T-cell (primary cell): ENCODE results near the gene SORBS1. TPM values are rescaled to one million over a fixed set of nuclear protein-coding genes. Genes with fewer than 3 reads are reported as not detected.

Experiments used
- ATAC-seq, 4 experiments: fragments of 200-7000 bp in 3 of 4; fragments of 150-1000 bp in 1 of 4; cut with Tn5 transposase; replicated peaks in 1 of 4; 1 replicate in 3 of 4; 2 replicates in 1 of 4; pipeline ENCODE4 v1.10.0; 2021; ENCODE audit warnings: moderate library complexity in 3 of 4, mild to moderate bottlenecking in 2 of 4, moderate number of reproducible peaks in 1 of 4
- CTCF ChIA-PET, 2 donors: fragments of 300-600 bp; sonication (Branson Sonifier 250); formaldehyde crosslinking; loops; one replicate each; lab custom pipeline; 2022; ENCODE audit warnings: antibody characterized with exemption in 2 of 2; lab: Charles Lee
- POLR2A ChIA-PET, 2 donors: fragments of 300-600 bp; sonication (Branson Sonifier 250); formaldehyde crosslinking; loops; one replicate each; lab custom pipeline; 2022; ENCODE audit warnings: antibody characterized with exemption in 2 of 2; lab: Charles Lee
- DNase-seq, 35 experiments: peaks; one replicate each; pipeline versions ENCODE4 v3.0.0 to v3.0.0-alpha.2; 2013 to 2023
- H3K27ac ChIP-seq: one replicate; pipeline ENCODE4 v1.5.1; 2013; ENCODE audit warnings: low read length
- H3K27me3 ChIP-seq, 2 experiments: replicated peaks in 1 of 2; 1 replicate in 1 of 2; 2 replicates in 1 of 2; pipeline versions ENCODE4 v1.6.1 to v1.7.0; 2013; ENCODE audit warnings: low read length in 1 of 2, mixed read lengths in 1 of 2; ENCODE audit not compliant: control insufficient read depth in 2 of 2, insufficient read depth in 2 of 2; ENCODE audit errors: extremely low read depth in 1 of 2
- H3K36me3 ChIP-seq, 2 donors: 1 replicate in 1 of 2; 2 replicates in 1 of 2; pipeline versions ENCODE4 v1.6.1 to v1.7.0; 2013; ENCODE audit warnings: low read length in 1 of 2; ENCODE audit not compliant: control insufficient read depth in 2 of 2, insufficient read depth in 1 of 2; ENCODE audit errors: extremely low read depth in 1 of 2
- H3K4me1 ChIP-seq, 2 experiments: 1 replicate in 1 of 2; 2 replicates in 1 of 2; pipeline versions ENCODE4 v1.6.1 to v1.7.0; 2013; ENCODE audit warnings: low read length in 2 of 2, mixed read lengths in 1 of 2; ENCODE audit not compliant: insufficient read depth in 2 of 2, control insufficient read depth in 1 of 2; ENCODE audit errors: extremely low read depth in 1 of 2
- H3K4me3 ChIP-seq, 2 donors: 1 replicate in 1 of 2; 2 replicates in 1 of 2; pipeline versions ENCODE4 v1.5.1 to v1.7.0; 2013; ENCODE audit warnings: mild to moderate bottlenecking in 2 of 2, low read length in 1 of 2, moderate library complexity in 1 of 2; ENCODE audit not compliant: control insufficient read depth in 1 of 2; ENCODE audit errors: extremely low read depth in 1 of 2
- H3K9me3 ChIP-seq: 2 replicates; pipeline ENCODE4 v1.7.0; 2013
- H3K27ac Mint-ChIP-seq, 2 donors: one replicate each; pipeline ENCODE4 v1.8.0; 2020 to 2021; ENCODE audit warnings: mild to moderate bottlenecking in 2 of 2, mixed read lengths in 2 of 2
- H3K27me3 Mint-ChIP-seq, 2 donors: one replicate each; pipeline ENCODE4 v1.8.0; 2021 to 2022; ENCODE audit warnings: mixed read lengths in 2 of 2
- H3K36me3 Mint-ChIP-seq: one replicate; pipeline ENCODE4 v1.8.0; 2021; ENCODE audit warnings: mixed read lengths
- H3K4me1 Mint-ChIP-seq, 3 donors: one replicate each; pipeline ENCODE4 v1.8.0; 2020 to 2022; ENCODE audit warnings: mixed read lengths in 3 of 3, mild to moderate bottlenecking in 1 of 3
- H3K4me3 Mint-ChIP-seq, 3 donors: one replicate each; pipeline ENCODE4 v1.8.0; 2020 to 2022; ENCODE audit warnings: mild to moderate bottlenecking in 3 of 3, mixed read lengths in 3 of 3, moderate library complexity in 3 of 3
- H3K9me3 Mint-ChIP-seq, 3 donors: one replicate each; pipeline ENCODE4 v1.8.0; 2020 to 2022; ENCODE audit warnings: mixed read lengths in 3 of 3
- WGBS: methylation state at CpG from one replicate; pipeline ENCODE4 v1.1.5; 2013; ENCODE audit warnings: missing lambda C conversion rate; ENCODE audit not compliant: insufficient coverage; 5-methylcytosine and 5-hydroxymethylcytosine counted together
- total RNA-seq, 35 experiments: library from RNA in 6 of 35; stranded (reverse) in 6 of 35; fragments of 120-200 nt in 1 of 35; gene quantifications; one replicate each; pipeline versions ENCODE4 v1.2.1 to v1.2.4 and lab custom pipeline; 2013 to 2026

Gene SORBS1
- total RNA-seq, 5 donors from 2014 or later (not counting 1 experiment from before 2014, with no cell fraction given), result 0.98 to 2.4 (median 1.8) TPM

DNA sequence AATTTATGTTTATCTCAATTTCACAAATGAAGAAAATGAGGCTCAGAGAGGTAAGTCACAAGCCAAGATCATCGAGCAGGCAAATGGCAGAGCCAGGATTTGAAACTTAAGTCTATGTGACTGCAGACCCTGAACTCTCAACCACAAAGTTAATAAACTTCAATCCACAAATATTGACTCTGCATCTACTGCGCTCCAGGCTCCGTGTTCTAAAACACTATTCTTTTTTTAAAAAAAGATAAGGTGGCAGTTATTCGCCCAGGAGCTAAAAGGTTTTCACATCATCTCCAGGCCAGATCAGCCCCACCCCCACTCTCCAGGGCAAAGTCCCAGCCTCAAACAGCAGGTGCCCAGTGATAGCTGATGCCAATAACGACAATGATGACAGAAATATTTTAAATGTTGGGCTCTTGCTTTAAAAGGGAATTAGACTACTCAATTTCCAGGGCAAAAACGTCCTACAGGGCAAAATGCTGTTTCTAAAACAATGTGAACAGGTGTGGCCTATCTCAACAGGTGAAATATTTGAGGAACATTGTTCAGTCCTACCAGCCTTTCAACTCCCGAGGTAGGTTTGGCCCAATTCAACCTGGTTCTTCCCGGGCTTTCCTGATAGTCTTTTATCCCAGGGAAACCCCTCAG, 85.2 kb downstream of the SORBS1 start:
- WGBS, result 100% methylated on average over 1 of the region's 8 CpGs
- no peaks in the 10 kb centered on the region for H3K4me1 ChIP-seq
- peaks cover 0 to 5% of the 10 kb centered on the region in 2 experiments for H3K27me3 ChIP-seq
- Mint-ChIP-seq H3K27me3 (peaks cover 2 to 6% of the 10 kb centered on the region in 2 donors), H3K9me3 (no peaks in the 10 kb centered on the region), H3K27ac (no peak overlapping the region), H3K36me3 (no peaks in the 10 kb centered on the region), H3K4me1 (no peaks in the 10 kb centered on the region), H3K4me3 (no peak overlapping the region)
- ChIA-PET CTCF (no interaction called here), POLR2A (no interaction called here)
- ATAC-seq (no peak), DNase-seq (no peak)
- H3K4me3 ChIP-seq, result no peak overlapping the region
- no peaks in the 10 kb centered on the region for H3K36me3 ChIP-seq
- no peaks in the 10 kb centered on the region for H3K9me3 ChIP-seq
- H3K27ac ChIP-seq, result no peak overlapping the region

DNA sequence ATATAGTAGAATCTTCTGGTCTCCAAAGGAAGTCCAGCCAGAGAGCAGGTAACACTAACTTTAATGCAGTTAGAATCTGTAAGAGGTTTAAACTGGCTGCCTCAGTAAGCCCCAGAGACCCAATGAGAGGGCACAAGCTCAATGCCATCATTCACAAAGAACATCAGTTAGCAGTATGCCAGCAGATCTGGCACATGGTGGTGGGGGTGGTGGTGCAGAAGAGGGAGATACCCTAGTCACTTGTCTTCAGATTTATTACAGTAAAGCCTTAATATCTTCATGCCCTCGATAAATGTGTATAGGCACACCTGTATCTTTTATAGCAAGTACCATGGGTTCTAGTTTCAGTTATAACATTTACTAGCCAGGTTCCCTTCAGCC, 86.2 kb downstream of the SORBS1 start:
- Mint-ChIP-seq H3K36me3 (no peaks in the 10 kb centered on the region), H3K27me3 (peaks cover 2 to 7% of the 10 kb centered on the region in 2 donors), H3K27ac (no peak overlapping the region), H3K9me3 (no peaks in the 10 kb centered on the region), H3K4me3 (no peak overlapping the region), H3K4me1 (no peaks in the 10 kb centered on the region)
- no peaks in the 10 kb centered on the region for H3K36me3 ChIP-seq
- ChIA-PET POLR2A (no interaction called here), CTCF (no interaction called here)
- no peaks in the 10 kb centered on the region for H3K9me3 ChIP-seq
- no peak for ATAC-seq
- no peak for DNase-seq
- H3K4me1 ChIP-seq, result no peaks in the 10 kb centered on the region
- WGBS, result no CpG with 5 or more reads among the region's 1 CpG
- H3K4me3 ChIP-seq, result no peak overlapping the region
- no peak overlapping the region for H3K27ac ChIP-seq
- H3K27me3 ChIP-seq, result peaks cover 0 to 5% of the 10 kb centered on the region in 2 experiments

DNA sequence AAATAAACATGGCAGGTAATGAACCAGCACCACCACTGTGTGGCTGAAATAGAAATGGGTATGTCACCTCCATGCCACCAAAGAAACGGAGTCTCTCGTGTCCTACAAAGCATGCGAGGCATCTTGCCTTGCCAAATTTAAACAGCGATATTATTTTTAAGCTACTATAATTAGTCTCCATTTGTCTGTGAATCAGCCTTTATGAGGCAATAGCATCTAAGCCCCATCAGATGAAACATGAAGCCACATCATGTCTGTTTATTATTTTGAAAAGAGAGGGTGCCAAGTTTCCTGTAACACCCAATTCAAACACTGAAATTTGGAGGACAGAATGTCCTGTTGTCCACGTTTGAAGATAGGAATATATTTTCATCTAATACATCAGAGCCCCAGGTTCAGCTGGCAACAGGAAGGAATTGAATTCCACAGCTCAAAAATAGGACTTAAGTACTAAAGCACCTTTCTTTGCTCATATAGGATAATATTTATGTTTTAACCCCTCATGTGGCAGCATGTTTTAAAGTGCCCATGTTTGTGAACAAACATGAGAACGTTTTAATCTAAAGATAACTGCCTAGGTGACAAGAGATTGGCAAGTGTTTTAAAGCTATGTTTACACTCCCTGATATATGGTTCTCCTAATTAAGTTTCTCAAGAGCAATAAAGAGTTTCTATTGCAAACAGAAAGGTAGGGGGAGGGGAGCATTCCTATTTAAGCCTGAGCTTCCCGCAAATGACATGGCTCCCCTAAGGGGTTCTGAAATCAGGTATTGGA, 86.8 kb downstream of the SORBS1 start:
- WGBS, result 93% methylated on average over 3 of the region's 7 CpGs
- Histone ChIP-seq H3K27me3 (peaks cover 0 to 5% of the 10 kb centered on the region in 2 experiments), H3K9me3 (no peaks in the 10 kb centered on the region), H3K4me3 (no peak overlapping the region), H3K4me1 (no peaks in the 10 kb centered on the region), H3K36me3 (no peaks in the 10 kb centered on the region), H3K27ac (no peak overlapping the region)
- H3K9me3 Mint-ChIP-seq, result no peaks in the 10 kb centered on the region
- no peak overlapping the region for H3K27ac Mint-ChIP-seq
- ChIA-PET CTCF (no interaction called here), POLR2A (no interaction called here)
- no peak overlapping the region for H3K4me3 Mint-ChIP-seq
- ATAC-seq (no peak), DNase-seq (no peak)
- peaks cover 0 to 11% of the 10 kb centered on the region in 2 donors for H3K27me3 Mint-ChIP-seq
- no peaks in the 10 kb centered on the region for H3K4me1 Mint-ChIP-seq
- no peaks in the 10 kb centered on the region for H3K36me3 Mint-ChIP-seq

DNA sequence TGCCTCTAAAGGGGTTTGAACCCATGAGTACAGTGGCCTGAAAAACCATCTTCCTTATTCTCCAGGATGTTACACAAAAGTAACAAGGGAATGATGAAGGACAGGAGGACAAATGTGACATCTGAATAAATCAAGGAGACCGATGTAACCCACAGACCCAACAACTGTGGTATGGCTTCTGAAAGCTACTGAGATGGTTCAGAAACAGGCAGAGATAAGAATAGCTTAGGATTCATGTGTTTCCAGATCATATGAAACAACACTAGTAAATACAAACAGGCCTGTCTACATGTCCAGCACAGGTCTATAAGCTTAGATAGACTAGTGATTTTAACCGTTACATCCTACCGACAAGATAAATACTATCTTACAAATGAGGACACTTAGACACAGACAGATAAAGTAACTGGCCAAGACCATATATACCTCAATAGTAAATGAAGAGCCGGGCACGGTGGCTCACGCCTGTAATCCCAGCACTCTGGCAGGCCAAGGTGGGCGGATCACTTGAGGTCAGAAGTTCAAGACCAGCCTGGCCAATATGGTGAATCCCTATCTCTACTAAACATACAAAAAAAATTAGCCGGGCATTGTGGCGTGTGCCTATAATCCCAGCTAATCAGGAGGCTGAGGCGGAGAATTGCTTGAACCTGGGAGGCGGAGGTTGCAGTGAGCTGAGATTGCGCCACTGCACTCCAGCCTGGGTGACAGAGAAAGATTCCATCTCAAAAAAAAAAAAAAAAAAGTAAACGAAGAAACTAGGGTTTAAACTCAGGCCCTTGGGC, 88.7 kb downstream of the SORBS1 start:
- Histone ChIP-seq H3K4me1 (no peaks in the 10 kb centered on the region), H3K4me3 (no peak overlapping the region), H3K9me3 (no peaks in the 10 kb centered on the region), H3K27me3 (peaks cover 0 to 7% of the 10 kb centered on the region in 2 experiments), H3K27ac (no peak overlapping the region), H3K36me3 (no peaks in the 10 kb centered on the region)
- DNase-seq (no peak), ATAC-seq (no peak)
- no peaks in the 10 kb centered on the region for H3K36me3 Mint-ChIP-seq
- POLR2A ChIA-PET, result no interaction called here
- H3K27ac Mint-ChIP-seq, result no peak overlapping the region
- H3K4me3 Mint-ChIP-seq, result no peak overlapping the region
- H3K9me3 Mint-ChIP-seq, result no peaks in the 10 kb centered on the region
- WGBS, result 93% methylated on average over 8 of the region's 13 CpGs
- H3K4me1 Mint-ChIP-seq, result no peaks in the 10 kb centered on the region
- peaks cover 0 to 11% of the 10 kb centered on the region in 2 donors for H3K27me3 Mint-ChIP-seq
- CTCF ChIA-PET, result no interaction called here

DNA sequence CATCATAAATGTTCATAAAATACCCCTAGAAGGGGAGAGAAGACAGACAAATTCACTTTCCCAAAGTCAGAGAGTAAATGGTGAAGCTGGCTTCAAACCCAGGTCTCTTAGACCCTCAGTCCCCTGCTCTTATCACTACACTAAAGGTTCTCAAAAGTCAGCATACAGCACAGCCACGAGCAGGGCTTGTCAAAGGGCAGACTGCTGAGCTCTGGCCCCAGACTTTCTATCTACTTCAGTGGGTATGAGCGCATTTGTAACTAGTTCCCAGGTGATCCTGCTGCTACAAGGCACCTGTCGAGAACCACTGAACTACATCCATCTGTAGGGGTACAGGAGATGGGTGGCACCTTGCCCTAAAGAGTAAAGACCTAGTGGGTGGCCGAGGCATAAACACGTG, 91.5 kb downstream of the SORBS1 start:
- no peaks in the 10 kb centered on the region for H3K36me3 Mint-ChIP-seq
- H3K9me3 ChIP-seq, result no peaks in the 10 kb centered on the region
- H3K27me3 Mint-ChIP-seq, result peaks cover 4 to 14% of the 10 kb centered on the region in 2 donors
- no peak overlapping the region for H3K27ac Mint-ChIP-seq
- peaks cover 0 to 6% of the 10 kb centered on the region in 2 experiments for H3K4me1 ChIP-seq
- H3K27ac ChIP-seq, result no peak overlapping the region
- POLR2A ChIA-PET, result no interaction called here
- H3K36me3 ChIP-seq, result no peaks in the 10 kb centered on the region
- CTCF ChIA-PET, result no interaction called here
- H3K4me1 Mint-ChIP-seq, result peaks cover 0 to 2% (median 0%) of the 10 kb centered on the region in 3 donors
- ATAC-seq (no peak), DNase-seq (no peak)
- no peak overlapping the region for H3K4me3 ChIP-seq
- no peak overlapping the region for H3K4me3 Mint-ChIP-seq
- peaks cover 0 to 4% of the 10 kb centered on the region in 2 experiments for H3K27me3 ChIP-seq
- 86% methylated on average over 1 of the region's 5 CpGs for WGBS
- no peaks in the 10 kb centered on the region for H3K9me3 Mint-ChIP-seq

DNA sequence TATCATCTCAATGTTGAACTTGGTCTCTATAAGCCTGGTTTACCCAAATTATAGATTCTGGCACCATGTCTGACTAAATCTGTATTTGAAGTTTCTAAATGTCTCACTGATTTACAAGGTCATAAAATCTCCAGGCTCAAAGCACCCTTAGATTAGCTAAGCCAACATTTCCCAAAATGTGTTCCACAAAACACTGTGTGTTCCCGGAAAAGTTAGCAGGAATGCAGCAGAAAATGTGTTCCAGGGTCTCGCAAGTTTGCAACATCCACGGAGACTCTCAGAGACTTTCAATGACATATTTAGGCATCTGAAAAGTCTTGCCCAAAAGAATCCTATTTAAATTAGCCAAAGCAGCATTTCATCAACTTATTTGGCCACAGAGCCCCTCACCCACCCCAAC, 91.9 kb downstream of the SORBS1 start:
- no peak overlapping the region for H3K27ac Mint-ChIP-seq
- no peaks in the 10 kb centered on the region for H3K9me3 Mint-ChIP-seq
- H3K27me3 Mint-ChIP-seq, result peaks cover 4 to 15% of the 10 kb centered on the region in 2 donors
- ChIA-PET CTCF (no interaction called here), POLR2A (no interaction called here)
- Histone ChIP-seq H3K4me1 (peaks cover 0 to 6% of the 10 kb centered on the region in 2 experiments), H3K36me3 (no peaks in the 10 kb centered on the region), H3K27me3 (peaks cover 0 to 4% of the 10 kb centered on the region in 2 experiments), H3K27ac (no peak overlapping the region), H3K9me3 (no peaks in the 10 kb centered on the region), H3K4me3 (no peak overlapping the region)
- ATAC-seq (no peak), DNase-seq (no peak)
- no peak overlapping the region for H3K4me3 Mint-ChIP-seq
- 90% methylated on average over 3 of the region's 3 CpGs for WGBS
- no peaks in the 10 kb centered on the region for H3K36me3 Mint-ChIP-seq
- H3K4me1 Mint-ChIP-seq, result peaks cover 0 to 2% (median 0%) of the 10 kb centered on the region in 3 donors
